ENCODE measurements around the gene TBCEL. TPM values are rescaled to one million over a fixed set of nuclear protein-coding genes. Genes with fewer than 3 reads are reported as not detected.

TBCEL gene
- total and polyA plus RNA-seq, 4 donors = 6.7 to 41.3 (median 17.4) TPM

DNA sequence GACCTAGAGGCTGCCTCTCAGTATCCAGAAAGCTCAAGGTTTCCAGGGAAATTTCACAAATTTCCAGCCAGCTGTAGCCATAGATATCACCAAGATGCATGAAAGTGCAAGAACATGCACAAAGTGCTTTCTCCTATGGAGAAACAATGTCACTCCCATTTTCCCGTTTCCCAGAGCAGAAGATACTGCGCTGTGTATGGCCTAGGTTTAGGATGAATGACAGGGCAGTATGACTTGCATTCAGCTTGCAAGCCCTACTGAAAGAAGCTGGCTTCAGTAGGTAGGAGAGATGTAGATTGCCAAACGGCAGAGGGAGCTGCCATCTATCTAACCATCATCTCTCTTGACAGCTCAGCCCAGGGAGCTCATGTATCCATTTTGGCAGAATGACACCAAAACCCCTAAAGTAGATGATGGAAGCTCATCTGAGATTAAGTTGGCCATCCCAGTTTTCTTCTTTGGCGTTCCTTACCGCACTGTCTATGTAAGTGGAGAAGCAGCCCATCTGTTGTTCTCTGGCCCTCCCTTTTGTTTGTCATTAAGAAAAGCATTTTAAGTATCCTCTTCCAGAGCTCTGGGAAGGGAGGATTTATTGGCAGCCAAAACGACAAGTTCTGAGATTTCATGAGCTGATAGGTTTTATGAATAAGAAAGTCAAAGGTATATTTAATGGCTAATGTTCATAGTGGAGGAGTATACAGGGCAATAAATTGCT is 81.7 kb downstream of the TBCEL start:
- H3K27ac ChIP-seq (ENCODE audit: low read depth in 1 of 2, low read length in 2 of 2) = no peak overlapping the region
- TF ChIP-seq, protein P1, sequence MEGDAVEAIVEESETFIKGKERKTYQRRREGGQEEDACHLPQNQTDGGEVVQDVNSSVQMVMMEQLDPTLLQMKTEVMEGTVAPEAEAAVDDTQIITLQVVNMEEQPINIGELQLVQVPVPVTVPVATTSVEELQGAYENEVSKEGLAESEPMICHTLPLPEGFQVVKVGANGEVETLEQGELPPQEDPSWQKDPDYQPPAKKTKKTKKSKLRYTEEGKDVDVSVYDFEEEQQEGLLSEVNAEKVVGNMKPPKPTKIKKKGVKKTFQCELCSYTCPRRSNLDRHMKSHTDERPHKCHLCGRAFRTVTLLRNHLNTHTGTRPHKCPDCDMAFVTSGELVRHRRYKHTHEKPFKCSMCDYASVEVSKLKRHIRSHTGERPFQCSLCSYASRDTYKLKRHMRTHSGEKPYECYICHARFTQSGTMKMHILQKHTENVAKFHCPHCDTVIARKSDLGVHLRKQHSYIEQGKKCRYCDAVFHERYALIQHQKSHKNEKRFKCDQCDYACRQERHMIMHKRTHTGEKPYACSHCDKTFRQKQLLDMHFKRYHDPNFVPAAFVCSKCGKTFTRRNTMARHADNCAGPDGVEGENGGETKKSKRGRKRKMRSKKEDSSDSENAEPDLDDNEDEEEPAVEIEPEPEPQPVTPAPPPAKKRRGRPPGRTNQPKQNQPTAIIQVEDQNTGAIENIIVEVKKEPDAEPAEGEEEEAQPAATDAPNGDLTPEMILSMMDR (IDR thresholded peaks at IDR 0.05; ENCODE audit: low read depth, low read length, missing input control) = no peak
- TF ChIP-seq GABPA (IDR thresholded peaks at IDR 0.05 in 1 of 2, conservative IDR thresholded peaks at IDR 0.05 in 1 of 2) = no peak
- no peak for TF ChIP-seq FOXA2 (IDR thresholded peaks at IDR 0.05)
- H3K4me1 ChIP-seq (ENCODE audit: control insufficient read depth in 4 of 4, insufficient read depth in 4 of 4, low read length in 3 of 4) = no peaks in the 10 kb centered on the region
- H3K9me3 ChIP-seq (ENCODE audit: control insufficient read depth in 4 of 4, low read length in 3 of 4) = no peaks in the 10 kb centered on the region
- no peaks in the 10 kb centered on the region for H3K27me3 ChIP-seq (ENCODE audit: control insufficient read depth in 4 of 4, insufficient read depth in 4 of 4, low read length in 3 of 4)
- WGBS = 90% methylated on average over 6 of the region's 6 CpGs
- H3K36me3 ChIP-seq (ENCODE audit: control insufficient read depth in 4 of 4, insufficient read depth in 3 of 4, low read depth in 1 of 4, low read length in 3 of 4) = no peaks in the 10 kb centered on the region
- no peak overlapping the region for H3K4me3 ChIP-seq (ENCODE audit: low read depth in 1 of 3, low read length in 3 of 3)
- no peak overlapping the region for H3K9ac ChIP-seq (ENCODE audit: low read depth in 1 of 2, low read length in 2 of 2)
- DNase-seq (ENCODE audit: low spot score) = no peak

GRCh38 chr11:121106812-121107211 is 82.9 kb downstream of the TBCEL start:
- no peak overlapping the region for H3K9ac ChIP-seq (ENCODE audit: low read depth in 1 of 2, low read length in 2 of 2)
- H3K36me3 ChIP-seq (ENCODE audit: control insufficient read depth in 4 of 4, insufficient read depth in 3 of 4, low read depth in 1 of 4, low read length in 3 of 4) = no peaks in the 10 kb centered on the region
- WGBS = 85% methylated on average over 5 of the region's 5 CpGs
- no peaks in the 10 kb centered on the region for H3K9me3 ChIP-seq (ENCODE audit: control insufficient read depth in 4 of 4, low read length in 3 of 4)
- H3K4me3 ChIP-seq (ENCODE audit: low read depth in 1 of 3, low read length in 3 of 3) = no peak overlapping the region
- DNase-seq (ENCODE audit: low spot score) = no peak
- TF ChIP-seq YY1 (IDR thresholded peaks at IDR 0.05) (no peak), FOXA1 (IDR thresholded peaks at IDR 0.05) (no peak), EGR1 (IDR thresholded peaks at IDR 0.05; ENCODE audit: low read depth in 2 of 2) (no peak), GABPA (IDR thresholded peaks at IDR 0.05 in 1 of 2, conservative IDR thresholded peaks at IDR 0.05 in 1 of 2) (no peak), TAF1 (conservative IDR thresholded peaks at IDR 0.05) (no peak)
- TF ChIP-seq, protein P2, sequence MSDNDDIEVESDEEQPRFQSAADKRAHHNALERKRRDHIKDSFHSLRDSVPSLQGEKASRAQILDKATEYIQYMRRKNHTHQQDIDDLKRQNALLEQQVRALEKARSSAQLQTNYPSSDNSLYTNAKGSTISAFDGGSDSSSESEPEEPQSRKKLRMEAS (IDR thresholded peaks at IDR 0.05) = no peak
- TF ChIP-seq, protein P3, sequence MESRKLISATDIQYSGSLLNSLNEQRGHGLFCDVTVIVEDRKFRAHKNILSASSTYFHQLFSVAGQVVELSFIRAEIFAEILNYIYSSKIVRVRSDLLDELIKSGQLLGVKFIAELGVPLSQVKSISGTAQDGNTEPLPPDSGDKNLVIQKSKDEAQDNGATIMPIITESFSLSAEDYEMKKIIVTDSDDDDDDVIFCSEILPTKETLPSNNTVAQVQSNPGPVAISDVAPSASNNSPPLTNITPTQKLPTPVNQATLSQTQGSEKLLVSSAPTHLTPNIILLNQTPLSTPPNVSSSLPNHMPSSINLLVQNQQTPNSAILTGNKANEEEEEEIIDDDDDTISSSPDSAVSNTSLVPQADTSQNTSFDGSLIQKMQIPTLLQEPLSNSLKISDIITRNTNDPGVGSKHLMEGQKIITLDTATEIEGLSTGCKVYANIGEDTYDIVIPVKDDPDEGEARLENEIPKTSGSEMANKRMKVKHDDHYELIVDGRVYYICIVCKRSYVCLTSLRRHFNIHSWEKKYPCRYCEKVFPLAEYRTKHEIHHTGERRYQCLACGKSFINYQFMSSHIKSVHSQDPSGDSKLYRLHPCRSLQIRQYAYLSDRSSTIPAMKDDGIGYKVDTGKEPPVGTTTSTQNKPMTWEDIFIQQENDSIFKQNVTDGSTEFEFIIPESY (IDR thresholded peaks at IDR 0.05) = no peak
- TF ChIP-seq, protein P1 (IDR thresholded peaks at IDR 0.05; ENCODE audit: low read depth, low read length, missing input control) = no peak
- TF ChIP-seq, protein P4, sequence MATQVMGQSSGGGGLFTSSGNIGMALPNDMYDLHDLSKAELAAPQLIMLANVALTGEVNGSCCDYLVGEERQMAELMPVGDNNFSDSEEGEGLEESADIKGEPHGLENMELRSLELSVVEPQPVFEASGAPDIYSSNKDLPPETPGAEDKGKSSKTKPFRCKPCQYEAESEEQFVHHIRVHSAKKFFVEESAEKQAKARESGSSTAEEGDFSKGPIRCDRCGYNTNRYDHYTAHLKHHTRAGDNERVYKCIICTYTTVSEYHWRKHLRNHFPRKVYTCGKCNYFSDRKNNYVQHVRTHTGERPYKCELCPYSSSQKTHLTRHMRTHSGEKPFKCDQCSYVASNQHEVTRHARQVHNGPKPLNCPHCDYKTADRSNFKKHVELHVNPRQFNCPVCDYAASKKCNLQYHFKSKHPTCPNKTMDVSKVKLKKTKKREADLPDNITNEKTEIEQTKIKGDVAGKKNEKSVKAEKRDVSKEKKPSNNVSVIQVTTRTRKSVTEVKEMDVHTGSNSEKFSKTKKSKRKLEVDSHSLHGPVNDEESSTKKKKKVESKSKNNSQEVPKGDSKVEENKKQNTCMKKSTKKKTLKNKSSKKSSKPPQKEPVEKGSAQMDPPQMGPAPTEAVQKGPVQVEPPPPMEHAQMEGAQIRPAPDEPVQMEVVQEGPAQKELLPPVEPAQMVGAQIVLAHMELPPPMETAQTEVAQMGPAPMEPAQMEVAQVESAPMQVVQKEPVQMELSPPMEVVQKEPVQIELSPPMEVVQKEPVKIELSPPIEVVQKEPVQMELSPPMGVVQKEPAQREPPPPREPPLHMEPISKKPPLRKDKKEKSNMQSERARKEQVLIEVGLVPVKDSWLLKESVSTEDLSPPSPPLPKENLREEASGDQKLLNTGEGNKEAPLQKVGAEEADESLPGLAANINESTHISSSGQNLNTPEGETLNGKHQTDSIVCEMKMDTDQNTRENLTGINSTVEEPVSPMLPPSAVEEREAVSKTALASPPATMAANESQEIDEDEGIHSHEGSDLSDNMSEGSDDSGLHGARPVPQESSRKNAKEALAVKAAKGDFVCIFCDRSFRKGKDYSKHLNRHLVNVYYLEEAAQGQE (IDR thresholded peaks at IDR 0.05) = no peak
- no peaks in the 10 kb centered on the region for H3K27me3 ChIP-seq (ENCODE audit: control insufficient read depth in 4 of 4, insufficient read depth in 4 of 4, low read length in 3 of 4)
- no peaks in the 10 kb centered on the region for H3K4me1 ChIP-seq (ENCODE audit: control insufficient read depth in 4 of 4, insufficient read depth in 4 of 4, low read length in 3 of 4)
- H3K27ac ChIP-seq (ENCODE audit: low read depth in 1 of 2, low read length in 2 of 2) = no peak overlapping the region

Data from liver (tissue), 9 donors.